HG03095 (cell line): ENCODE measurements around the gene ITGA3.

Source experiments
- ATAC-seq: cut with Tn5 transposase; IDR thresholded peaks from one replicate; pipeline ENCODE4 v1.9.1; 2021; ENCODE audit warnings: moderate library complexity; ENCODE audit not compliant: unreplicated experiment

The ITGA3 gene

GRCh38 chr17:50090971-50091917 is 35.3 kb downstream of the ITGA3 start:
- no peak for ATAC-seq

GRCh38 chr17:50091918-50092285 is 36.0 kb downstream of the ITGA3 start:
- no peak for ATAC-seq

GRCh38 chr17:50093246-50093645 is 37.3 kb downstream of the ITGA3 start:
- ATAC-seq: no peak

- ATAC-seq: no peak
Observed at GRCh38 chr17:50093807-50094206, 37.9 kb downstream of the ITGA3 start.

GRCh38 chr17:50094243-50094752 is 38.4 kb downstream of the ITGA3 start:
- peak; percentile 44 for ATAC-seq

GRCh38 chr17:50094753-50095619 is 39.1 kb downstream of the ITGA3 start, which contains the start of gene PDK2:
Gene PDK2, plus strand, starts transcription at chr17:50095351. Its CDS starts 85 bp downstream, at chr17:50095436.
- peak; percentile 60 for ATAC-seq

- ATAC-seq: no peak
Observed at GRCh38 chr17:50095626-50096037, 39.7 kb downstream of the ITGA3 start.

- no peak for ATAC-seq
Observed at GRCh38 chr17:50096092-50096491, 40.2 kb downstream of the ITGA3 start.

GRCh38 chr17:50096758-50097157 is 40.8 kb downstream of the ITGA3 start:
- ATAC-seq: no peak

GRCh38 chr17:50097455-50097854 is 41.5 kb downstream of the ITGA3 start:
- no peak for ATAC-seq

GRCh38 chr17:50097926-50098325 is 42.0 kb downstream of the ITGA3 start:
- ATAC-seq: no peak

GRCh38 chr17:50098583-50098982 is 42.7 kb downstream of the ITGA3 start:
- ATAC-seq: no peak

- ATAC-seq: no peak
Observed at GRCh38 chr17:50099003-50099402, 43.1 kb downstream of the ITGA3 start.

- ATAC-seq: no peak
Observed at GRCh38 chr17:50100480-50100883, 44.6 kb downstream of the ITGA3 start.

GRCh38 chr17:50100921-50101345 is 45.0 kb downstream of the ITGA3 start:
- no peak for ATAC-seq

GRCh38 chr17:50101346-50102163 is 45.6 kb downstream of the ITGA3 start:
- no peak for ATAC-seq

GRCh38 chr17:50102164-50102991 is 46.5 kb downstream of the ITGA3 start:
- ATAC-seq: no peak

- no peak for ATAC-seq
Observed at GRCh38 chr17:50103252-50103651, 47.3 kb downstream of the ITGA3 start.

- no peak for ATAC-seq
Observed at GRCh38 chr17:50103941-50104340, 48.0 kb downstream of the ITGA3 start.

GRCh38 chr17:50105811-50106210 is 49.9 kb downstream of the ITGA3 start:
- ATAC-seq: no peak
